GM19468 (cell line): ENCODE results near the gene PRMT9.

ENCODE experiments used
- ATAC-seq: cut with Tn5 transposase; IDR thresholded peaks from one replicate; pipeline ENCODE4 v1.9.1; 2021; ENCODE audit warnings: mild to moderate bottlenecking, moderate library complexity, moderate number of reproducible peaks; ENCODE audit not compliant: unreplicated experiment; ENCODE audit errors: extremely low read depth

Gene PRMT9

DNA sequence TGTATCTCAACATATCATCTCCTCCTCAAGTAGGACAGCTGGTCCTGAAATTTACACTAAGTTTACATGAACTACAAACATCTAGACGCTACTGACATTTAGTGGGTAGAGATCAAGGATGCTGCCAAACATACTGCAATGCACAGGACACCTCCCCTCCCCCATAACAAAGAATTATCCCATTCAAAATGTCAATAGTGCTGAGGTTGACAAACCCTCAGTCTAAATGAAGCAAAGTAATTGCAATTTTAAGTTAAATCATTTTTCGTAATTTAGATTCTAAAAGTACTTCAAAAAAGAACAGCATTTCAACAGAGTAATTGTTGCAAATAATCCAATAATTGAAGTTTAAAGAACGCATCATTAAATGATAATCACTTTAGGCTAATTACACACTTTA, 1.2 kb downstream of the PRMT9 start:
- no peak for ATAC-seq

DNA sequence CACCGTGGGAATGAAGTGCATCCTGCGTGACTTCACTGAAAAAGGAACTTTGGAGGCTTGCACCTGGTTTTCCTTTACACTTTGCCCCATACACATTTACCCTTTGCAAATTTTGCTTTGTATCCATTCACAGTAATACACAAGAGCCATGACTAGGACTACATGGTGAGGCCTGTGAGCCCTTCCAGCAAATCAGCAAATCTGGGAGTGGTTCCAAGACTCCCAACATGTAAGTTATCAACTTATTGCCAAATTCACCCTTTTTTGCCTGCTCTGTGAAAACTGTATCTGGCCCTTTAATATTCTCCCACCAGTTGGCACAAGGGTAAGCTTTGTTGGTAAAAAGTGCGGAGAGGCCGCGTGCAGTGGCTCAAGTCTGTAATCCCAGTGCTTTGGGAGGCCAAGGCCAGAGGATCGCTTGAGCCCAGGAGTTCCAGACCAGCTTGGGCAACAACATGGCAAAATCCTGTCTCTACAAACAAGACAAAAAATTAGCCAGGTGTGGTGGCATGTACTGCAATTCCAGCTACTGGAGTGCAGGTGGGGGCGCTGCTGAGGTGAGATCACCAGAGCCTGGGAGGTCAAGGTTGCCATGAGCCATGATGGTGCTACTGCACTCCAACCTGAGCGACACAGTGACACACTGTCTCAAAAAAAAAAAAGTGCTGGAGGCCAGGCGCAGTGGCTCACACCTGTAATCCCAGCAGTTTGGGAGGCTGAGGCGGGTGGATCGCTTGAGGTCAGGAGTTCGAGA, 5.0 kb downstream of the PRMT9 start:
- ATAC-seq = no peak

DNA sequence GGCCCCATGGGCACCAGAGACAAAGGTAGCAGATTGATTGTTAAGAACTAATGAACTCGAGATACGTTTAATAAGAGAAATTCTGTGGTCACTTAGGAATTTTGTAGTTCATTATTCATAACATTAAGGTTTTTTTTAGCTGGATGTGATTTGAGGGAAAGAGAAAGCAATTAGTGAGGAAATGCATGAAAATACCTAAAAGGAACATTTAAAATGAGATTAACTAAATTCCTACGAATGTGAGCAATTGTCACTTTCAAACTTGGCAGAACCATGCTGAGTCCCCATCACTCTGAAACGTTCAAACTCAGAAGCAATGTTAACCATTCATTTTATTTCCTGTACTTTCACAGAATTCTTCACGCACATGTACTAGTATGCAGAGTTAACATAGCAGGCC, 5.9 kb downstream of the PRMT9 start:
- ATAC-seq = no peak

DNA sequence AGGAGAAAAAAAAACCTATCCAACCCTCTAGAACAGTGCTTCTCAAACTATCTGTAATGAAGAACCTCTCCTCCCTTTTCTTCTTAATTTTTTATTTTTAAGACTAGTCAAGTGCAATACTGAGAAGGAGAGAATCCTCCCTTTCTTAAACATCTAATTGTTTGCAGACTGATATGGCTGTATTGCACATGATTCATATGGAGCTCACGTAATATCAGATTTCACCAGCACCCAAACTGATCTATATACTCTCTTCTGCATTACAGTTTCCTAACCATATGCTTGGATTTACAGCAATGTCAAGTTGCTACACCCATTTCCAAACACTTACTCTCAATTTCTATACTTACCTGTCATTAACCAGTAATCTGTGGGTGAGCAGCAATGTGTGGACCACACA, 9.5 kb downstream of the PRMT9 start:
- ATAC-seq = no peak

DNA sequence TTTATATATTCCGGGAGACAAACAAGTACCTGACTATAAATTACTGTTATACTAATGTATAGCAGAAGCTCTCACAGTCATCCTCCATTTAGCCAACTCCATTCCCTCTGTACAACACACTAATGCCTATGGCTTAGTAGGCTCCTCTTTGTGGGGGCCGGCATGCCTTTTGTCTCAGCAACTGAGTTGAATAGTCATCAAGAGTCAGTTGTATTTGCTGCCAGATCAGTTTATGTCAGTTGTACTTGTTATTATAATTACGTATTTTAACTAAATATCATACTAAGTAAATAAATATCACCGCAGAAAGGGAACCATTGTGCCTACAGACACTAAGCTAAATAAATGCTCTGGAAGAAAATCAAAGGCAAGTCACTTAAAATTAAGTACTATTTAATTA, 9.9 kb downstream of the PRMT9 start:
- no peak for ATAC-seq

DNA sequence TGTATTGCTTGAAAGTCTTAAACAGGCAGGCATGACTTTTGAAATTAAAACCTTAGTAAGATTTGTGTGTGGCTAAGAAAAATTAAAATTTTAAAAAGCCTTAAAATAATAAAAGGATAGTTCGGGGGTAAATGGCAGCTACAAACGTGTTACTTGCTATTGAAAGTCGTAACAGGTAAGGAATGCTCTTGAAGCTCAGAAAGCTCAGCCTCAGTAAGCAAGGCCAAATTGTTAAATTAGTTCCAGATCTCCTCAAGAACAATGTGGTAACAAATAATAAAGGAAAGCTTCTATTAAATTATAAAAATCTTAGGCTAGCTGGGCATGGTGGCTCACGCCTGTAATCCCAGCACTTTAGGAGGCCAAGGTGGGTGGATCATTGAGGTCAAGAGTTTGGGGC, 25.5 kb downstream of the PRMT9 start:
- no peak for ATAC-seq

DNA sequence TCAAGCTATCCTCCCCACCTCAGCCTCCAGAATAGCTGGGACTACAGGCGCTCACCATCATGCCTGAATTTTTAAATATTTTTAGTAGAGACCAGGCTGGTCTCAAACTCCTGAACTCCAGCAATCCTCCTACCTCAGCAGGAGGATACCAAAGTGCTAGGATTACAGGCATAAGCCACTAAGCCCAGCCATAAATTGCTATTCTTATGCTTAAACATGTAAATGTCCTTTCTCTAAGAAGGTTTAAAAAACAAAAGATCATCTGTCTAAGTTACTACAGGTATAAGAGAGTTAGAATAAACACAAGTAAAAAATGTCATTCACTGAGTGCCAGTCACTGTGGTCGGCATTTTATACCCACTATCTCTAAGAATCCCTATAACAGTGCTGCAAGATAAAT, 28.3 kb downstream of the PRMT9 start:
- no peak for ATAC-seq

DNA sequence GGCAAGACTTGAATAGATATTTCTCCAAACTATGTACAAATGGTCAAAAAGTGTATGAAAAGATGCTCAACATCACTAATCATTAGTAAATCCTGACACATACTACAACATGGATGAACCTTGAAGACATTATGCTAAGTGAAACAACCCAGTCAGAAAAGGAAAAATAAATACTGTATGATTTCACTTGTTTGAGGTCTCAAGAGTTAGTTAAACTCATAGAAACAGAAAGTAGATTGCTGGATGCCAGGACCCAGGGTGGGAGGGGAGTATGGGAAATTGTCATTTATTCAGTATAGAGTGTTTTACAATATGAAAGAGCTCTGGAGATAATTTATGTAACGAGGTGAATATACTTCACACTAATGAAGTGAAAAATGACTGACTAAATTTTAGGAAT, 32.4 kb downstream of the PRMT9 start:
- no peak for ATAC-seq

DNA sequence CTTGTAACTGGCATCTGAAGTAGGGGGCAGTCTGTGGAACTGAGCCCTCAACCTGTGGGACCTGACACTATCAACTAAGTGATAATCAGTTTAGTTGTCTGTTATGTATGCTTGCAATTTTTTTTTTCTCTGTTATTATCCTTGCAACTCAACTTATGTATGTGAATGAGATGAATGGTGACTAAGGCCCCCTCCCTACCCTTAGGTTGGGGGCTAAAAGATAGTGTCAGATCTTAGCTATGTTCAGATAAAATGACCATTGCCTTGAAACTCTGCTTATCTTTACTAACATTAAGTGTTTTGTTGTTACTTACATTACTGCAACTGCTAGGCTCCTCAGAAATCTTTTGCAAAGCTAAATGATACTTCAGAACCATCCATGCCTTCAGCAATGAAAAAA, 35.3 kb downstream of the PRMT9 start:
- ATAC-seq = no peak

DNA sequence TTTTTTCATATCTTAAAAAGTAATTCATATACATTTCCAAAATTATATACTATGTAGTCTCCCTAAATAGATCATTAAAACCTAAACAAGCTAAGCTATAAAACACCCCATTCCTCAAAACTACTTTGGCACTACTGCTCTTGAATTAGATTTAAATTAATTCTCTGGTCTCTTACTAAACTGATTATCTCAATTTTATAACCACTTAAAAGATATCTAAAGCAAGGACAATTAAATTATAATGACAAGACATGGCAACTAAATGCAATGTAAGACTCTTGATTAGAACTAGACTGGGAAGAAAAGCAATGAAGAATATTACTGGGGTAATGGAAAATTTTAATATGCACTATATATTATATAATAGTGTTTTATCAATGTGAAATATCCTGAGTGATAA, 38.9 kb downstream of the PRMT9 start:
- no peak for ATAC-seq

DNA sequence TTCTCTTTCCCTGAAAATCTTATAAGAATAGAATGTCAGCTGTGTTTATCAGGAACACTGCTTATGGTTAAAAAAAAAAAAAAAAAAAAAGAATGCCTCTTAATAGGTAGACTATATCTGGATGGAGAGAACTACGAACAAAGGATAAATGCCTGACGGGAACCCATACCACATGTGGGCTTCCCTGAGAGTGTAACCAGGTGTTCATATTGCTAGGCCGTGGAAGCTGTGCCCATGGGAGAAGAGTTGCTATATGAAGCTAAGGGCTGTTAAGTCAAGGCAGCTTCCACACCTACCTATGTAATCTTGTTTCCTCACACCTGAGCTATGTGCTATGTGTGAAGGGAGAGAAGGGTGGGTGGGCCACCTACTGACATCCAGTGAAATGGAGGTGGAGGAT, 39.5 kb downstream of the PRMT9 start:
- ATAC-seq = no peak

DNA sequence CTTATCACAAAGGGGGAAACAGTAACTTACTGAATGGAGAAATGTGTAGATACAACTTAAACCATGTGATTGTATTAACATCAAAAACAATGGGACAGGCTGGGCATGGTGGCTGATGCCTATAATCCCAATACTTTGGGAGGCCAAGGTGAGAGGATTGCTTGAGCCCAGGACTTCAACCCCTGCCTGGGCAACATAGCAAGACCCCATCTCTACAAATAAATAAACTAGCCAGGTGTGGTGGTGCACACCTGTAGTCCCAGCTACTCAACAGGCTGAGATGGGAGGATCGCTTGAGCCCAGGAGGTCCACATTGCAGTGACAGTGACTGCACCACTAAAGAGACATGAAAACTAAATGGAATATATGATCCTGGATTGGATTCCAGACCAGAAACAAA, 40.3 kb downstream of the PRMT9 start:
- ATAC-seq = no peak

DNA sequence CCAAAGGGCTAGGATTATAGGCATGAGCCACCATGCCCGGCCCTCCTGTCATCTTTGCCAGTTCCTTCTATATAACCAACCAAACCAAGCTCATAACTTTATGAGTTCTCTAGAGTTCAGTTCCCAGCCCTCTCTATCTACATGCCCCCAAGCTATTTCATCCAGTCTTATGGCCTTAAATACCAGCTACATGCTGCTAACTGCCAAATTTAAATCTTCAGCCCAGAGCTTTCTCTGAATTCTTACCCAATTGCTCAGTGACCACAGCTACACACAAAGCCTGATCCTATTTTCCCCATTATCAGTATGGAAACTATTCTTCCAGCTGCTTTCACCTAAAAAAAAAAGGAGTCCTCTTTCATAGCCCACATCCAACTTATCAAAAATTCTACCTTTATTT, 43.6 kb downstream of the PRMT9 start:
- ATAC-seq = no peak

DNA sequence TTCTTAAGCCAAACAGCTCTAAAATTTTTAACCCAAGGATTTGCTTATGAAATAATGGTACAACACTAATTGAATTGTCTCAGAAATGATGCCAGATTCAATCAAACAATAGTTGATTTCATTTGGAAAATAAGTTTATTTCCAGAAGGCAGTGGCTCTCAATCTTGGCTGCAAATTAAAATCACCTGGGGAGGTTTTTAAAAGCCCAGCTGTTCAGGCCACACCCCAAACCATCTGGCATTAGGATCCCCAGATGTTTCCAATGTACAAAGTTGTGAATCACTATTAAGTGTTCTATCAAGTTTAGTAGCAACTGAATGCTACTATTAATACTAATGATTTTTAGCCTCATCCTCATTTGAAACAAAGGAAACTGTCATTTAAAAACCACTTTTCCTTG, 44.6 kb downstream of the PRMT9 start:
- no peak for ATAC-seq

DNA sequence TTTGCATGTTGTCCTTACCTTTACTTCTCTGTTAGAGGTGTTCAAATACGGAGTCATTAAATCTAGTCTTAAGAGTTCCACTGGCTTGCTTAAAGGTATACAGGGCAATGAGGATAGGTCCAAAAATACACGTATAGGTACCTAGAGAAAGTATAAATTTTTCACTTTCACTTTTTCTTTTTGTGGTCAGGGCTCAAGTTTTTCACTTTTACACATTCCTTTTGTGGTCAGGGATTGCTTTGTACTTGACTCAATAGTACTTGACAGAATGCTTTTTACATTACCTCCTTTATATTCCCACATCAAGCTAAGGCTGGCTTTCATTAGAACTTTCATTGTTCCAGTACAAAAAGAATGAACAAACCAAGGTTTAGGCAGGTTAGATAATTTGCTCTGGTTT, 45.0 kb downstream of the PRMT9 start:
- ATAC-seq = no peak

DNA sequence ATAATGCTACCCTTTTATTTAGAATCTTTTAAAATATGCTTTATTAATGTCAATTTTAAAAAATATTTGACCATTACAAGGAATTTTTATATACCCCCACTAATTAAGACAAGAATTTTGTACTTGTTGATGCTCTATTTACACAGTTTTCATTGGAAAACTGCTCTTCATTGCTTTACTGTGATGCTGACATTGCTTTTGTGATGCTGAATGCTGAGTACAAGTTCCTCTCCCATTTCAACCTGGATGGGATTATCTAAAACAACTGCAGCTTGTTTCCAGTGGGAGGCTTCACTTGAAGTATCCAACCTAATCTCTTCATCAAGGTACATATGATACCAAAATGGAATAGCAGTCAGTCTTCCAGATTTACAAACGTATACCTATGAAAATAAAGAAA, 45.6 kb downstream of the PRMT9 start:
- ATAC-seq = no peak

DNA sequence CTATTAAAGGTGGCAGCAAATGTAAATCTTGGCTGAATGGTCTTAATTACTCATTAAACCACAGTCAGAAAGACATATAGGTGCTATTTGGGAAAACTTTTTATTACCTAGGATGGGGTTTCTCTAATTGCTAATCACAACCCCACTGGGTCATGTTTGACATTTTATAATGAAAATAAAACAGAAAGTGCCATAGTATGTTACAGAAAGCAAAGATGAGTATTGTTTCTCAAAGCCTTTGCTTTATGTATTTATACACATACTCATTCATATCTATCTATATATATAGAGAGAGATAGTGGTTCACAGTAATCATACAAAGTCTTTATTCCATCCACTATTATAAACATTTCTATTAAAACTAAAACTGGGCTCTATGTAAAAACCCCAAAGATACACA, 48.6 kb downstream of the PRMT9 start:
- ATAC-seq = no peak

DNA sequence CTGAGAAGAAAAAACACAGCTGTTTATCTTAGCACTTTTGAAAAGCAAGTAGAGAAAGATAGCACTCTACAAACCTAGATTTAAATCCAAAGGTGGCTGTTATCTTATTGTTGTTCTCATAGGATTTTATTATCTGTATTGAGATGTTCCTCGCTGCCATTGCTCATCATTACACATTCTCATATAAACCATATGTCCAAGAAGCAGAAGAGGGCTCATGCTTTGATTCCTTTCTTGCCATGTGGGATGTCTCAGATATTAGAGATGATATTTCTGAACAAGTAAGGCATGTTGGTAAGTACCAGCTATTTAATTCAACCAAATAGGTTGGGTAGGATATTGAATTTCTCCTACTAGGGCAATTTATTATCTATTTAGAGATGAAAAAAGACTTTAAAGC, 50.3 kb downstream of the PRMT9 start:
- no peak for ATAC-seq

DNA sequence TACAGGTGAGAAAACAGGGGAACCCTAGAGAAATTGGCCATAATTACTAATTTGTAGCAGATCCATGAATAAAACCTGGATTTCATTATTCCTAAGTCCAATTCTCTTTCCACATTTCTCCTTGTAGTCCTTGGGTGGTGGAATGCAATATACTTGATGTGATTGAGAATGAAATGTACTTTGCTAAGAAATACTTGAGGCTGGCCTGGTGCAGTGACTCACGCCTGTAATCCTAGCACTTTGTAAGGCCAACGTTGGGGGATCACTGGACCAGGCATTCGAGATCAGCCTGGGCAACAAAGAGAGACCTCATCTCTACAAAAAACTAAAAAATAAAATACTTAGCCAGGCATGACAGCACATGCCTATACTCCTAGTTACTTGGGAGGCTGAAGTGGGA, 50.9 kb downstream of the PRMT9 start:
- ATAC-seq = no peak

DNA sequence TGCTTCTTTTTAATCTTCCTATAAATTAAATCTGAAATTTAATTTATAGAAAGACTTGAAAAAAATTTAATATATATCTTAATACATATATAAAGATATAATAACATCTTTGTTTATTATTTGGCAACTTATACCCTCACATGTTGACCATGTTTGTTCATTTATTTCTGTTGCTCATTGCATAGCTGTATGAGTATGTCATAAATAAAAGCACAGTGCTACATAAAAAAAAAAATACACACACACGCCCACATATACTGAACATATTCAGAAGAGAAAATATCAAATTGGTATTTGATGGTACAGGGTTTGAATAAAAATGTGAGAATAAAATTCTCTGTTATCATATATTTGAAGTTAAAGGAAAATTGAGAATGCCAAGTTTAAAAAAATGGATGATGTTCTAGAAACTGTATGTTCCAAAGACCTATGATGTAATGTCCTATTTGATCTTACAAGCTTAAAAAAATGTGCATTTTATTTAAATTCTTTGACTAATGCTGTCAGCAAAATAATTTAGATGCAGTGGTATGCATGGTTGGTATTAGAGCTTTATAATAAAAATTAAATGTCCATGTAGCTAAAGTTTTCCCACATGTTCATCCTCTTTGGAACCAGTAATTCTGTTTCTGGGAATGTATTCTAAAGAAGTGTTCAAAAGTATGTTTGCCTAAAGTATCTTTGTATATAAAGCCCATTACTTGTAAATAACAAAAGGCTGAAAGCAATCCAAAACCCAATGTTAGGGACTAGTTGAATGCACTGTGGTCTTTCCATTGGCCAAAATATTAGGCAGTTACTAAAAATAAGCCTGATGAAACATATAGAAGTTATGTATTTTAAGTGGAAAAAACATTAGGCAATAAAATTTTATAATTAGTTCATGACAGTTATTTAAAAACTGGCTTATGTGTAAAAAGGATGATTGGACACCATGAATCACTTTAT, 53.9 kb downstream of the PRMT9 start:
- ATAC-seq = no peak

DNA sequence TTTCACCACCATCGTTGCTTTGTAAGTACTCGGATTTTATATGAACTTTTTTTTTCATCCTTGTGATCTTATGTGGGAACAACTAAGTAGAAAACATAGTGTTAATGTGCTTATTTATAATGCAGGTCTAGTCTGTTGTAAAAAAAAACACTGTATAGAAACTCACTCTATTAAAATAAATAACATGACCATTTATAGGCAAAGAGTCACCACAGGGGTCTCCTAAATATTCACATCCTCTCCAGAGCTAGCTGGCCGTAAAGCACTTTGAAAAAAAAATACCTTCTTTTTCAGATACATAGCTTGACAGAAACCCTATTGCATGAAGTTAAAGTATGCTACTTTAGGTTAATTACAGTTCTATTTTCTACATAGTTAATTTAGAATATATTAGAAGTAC, 55.5 kb downstream of the PRMT9 start:
- ATAC-seq = no peak

DNA sequence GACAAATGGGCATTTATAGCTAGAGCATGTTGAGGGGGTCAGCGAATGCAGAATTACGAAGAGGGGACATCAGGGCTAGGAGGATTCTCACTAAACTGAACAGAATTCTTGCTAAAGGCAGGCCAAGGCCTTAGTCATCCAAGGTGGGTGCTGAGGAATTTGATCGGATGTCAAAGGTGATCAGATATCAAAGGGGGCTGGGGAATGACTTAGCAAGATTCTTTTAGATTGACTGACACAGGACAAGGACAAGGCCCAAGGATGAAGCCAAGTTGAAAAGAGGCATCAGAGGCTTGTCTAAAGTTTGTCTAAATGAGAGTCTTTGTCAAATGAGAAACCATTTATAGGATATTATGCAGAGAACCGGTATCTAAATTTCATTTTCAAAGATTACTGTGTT, 57.1 kb downstream of the PRMT9 start:
- ATAC-seq = no peak
